ENCODE results near the gene IL6R. TPM values are rescaled to one million over a fixed set of nuclear protein-coding genes. Genes with fewer than 3 reads are reported as not detected.

IL6R gene
- total RNA-seq: 7.7 and 15.4 TPM in 2 replicates

GRCh38 chr1:154404984-154405746 lies at the start of gene IL6R:
Gene IL6R (plus strand): TSS chr1:154405343. CDS start chr1:154405630, 287 bp downstream.

GRCh38 chr1:154502066-154502743 lies 97.1 kb downstream of the IL6R start, which contains the start of the genes SHE and TDRD10:
Gene SHE (minus strand): TSS chr1:154502412. CDS start chr1:154502026, 386 bp downstream.
Gene TDRD10 (plus strand): TSS chr1:154502219. CDS start chr1:154506904, 4,685 bp downstream.

Other genes with a start within 250 kb of the IL6R start
- 222 and 313 TPM in 2 replicates for gene TPM3, start 213.2 kb upstream of the IL6R start, total RNA-seq
- not detected in 2 replicates for gene CFAP141, start 199.0 kb upstream of the IL6R start, total RNA-seq
- 57.3 and 76.2 TPM in 2 replicates for gene UBAP2L, start 184.4 kb upstream of the IL6R start, total RNA-seq
- 50.7 and 70.5 TPM in 2 replicates for gene HAX1, start 132.7 kb upstream of the IL6R start, total RNA-seq
- not detected in 2 replicates for gene AQP10, start 84.2 kb upstream of the IL6R start, total RNA-seq
- gene ATP8B2, start 79.8 kb upstream of the IL6R start, total RNA-seq: 93.0 and 109 TPM in 2 replicates
- gene TDRD10, start 96.9 kb downstream of the IL6R start, total RNA-seq: 0.37 and 0.49 TPM in 2 replicates
- gene SHE, start 97.1 kb downstream of the IL6R start, total RNA-seq: 0.83 and 1.1 TPM in 2 replicates
- 22.6 and 27.0 TPM in 2 replicates for gene UBE2Q1, start 153.3 kb downstream of the IL6R start, total RNA-seq
- not detected in 2 replicates for gene CHRNB2, start 162.4 kb downstream of the IL6R start, total RNA-seq
- gene ADAR, start 202.8 kb downstream of the IL6R start, total RNA-seq: 76.1 and 84.8 TPM in 2 replicates